OCI-LY7 (cell line): ENCODE measurements around the gene SERTAD4. TPM values are rescaled to one million over a fixed set of nuclear protein-coding genes. Genes with fewer than 3 reads are reported as not detected.
"Not testable (repeated sequence)": the region's sequence is repeated elsewhere in the genome, so short reads cannot be mapped to it uniquely, and the experiment has no call there.

Experiments
- Bru-seq: library from RNA; stranded (reverse); fragments of 400-500 nt; gene quantifications from one replicate; lab custom pipeline; 2021; lab: Mats Ljungman, UMichigan
- BruChase-seq, 2 experiments: library from RNA; stranded (reverse); fragments of 400-500 nt; gene quantifications; one replicate each; lab custom pipeline; 2021; lab: Mats Ljungman, UMichigan
- BruUV-seq: library from RNA; stranded (reverse); fragments of 400-500 nt; replicated peaks from 2 replicates; lab custom pipeline; 2021; lab: Mats Ljungman, UMichigan
- CTCF ChIA-PET: fragments of 300-600 bp; sonication (Branson Sonifier 250); formaldehyde crosslinking; loops from one replicate; lab custom pipeline; 2022; ENCODE audit warnings: antibody characterized with exemption; ENCODE audit not compliant: unreplicated experiment; lab: Charles Lee
- POLR2A ChIA-PET: fragments of 300-600 bp; sonication (Branson Sonifier 250); formaldehyde crosslinking; loops from one replicate; lab custom pipeline; 2022; ENCODE audit warnings: antibody characterized with exemption; lab: Charles Lee
- DNase-seq: peaks from one replicate; pipeline ENCODE4 v3.0.0-alpha.2; 2015; ENCODE audit warnings: low spot score
- H2AFZ ChIP-seq: fragments of 200-600 bp; sonication (generic), shearing (Covaris generic); 2 replicates; pipeline ENCODE4 v1.6.1; 2014; ENCODE audit warnings: mild to moderate bottlenecking, antibody characterized with exemption, low read length, moderate library complexity
- H3K27ac ChIP-seq: fragments of 200-600 bp; sonication (generic); 2 replicates; pipeline ENCODE4 v1.5.1; 2014; ENCODE audit warnings: mixed run types, low read depth, mild to moderate bottlenecking, moderate library complexity, low read length, inconsistent platforms; ENCODE audit not compliant: poor library complexity, severe bottlenecking
- H3K36me3 ChIP-seq: fragments of 200-600 bp; sonication (generic); 2 replicates; pipeline ENCODE4 v1.6.1; 2014; ENCODE audit warnings: mild to moderate bottlenecking, antibody characterized with exemption, low read length, moderate library complexity, mixed read lengths; ENCODE audit not compliant: insufficient read depth
- H3K4me1 ChIP-seq: fragments of 200-600 bp; sonication (generic); 2 replicates; pipeline ENCODE4 v1.5.1; 2014; ENCODE audit warnings: mild to moderate bottlenecking, low read length; ENCODE audit not compliant: insufficient read depth, poor library complexity, severe bottlenecking
- H3K4me2 ChIP-seq: fragments of 200-600 bp; sonication (generic); 2 replicates; pipeline ENCODE4 v1.6.1; 2014; ENCODE audit warnings: mild to moderate bottlenecking, low read length
- H3K4me3 ChIP-seq: fragments of 200-600 bp; sonication (generic); 2 replicates; pipeline ENCODE4 v1.5.1; 2014; ENCODE audit warnings: mild to moderate bottlenecking, low read depth, low read length; ENCODE audit not compliant: poor library complexity, severe bottlenecking
- H3K79me2 ChIP-seq: fragments of 200-600 bp; sonication (generic); 2 replicates; pipeline ENCODE4 v1.6.1; 2016; ENCODE audit warnings: low read depth, mild to moderate bottlenecking, low read length, moderate library complexity, mixed read lengths; ENCODE audit not compliant: insufficient read depth
- H3K9me2 ChIP-seq: fragments of 200-600 bp; sonication (generic); 2 replicates; pipeline ENCODE4 v1.6.1; 2016; ENCODE audit warnings: mild to moderate bottlenecking, low read length, mixed read lengths; ENCODE audit not compliant: insufficient read depth
- H3K9me3 ChIP-seq: fragments of 200-600 bp; sonication (generic); 2 replicates; pipeline ENCODE4 v1.6.1; 2014; ENCODE audit warnings: mild to moderate bottlenecking, mixed run types, low read length, mixed read lengths
- H4K20me1 ChIP-seq: fragments of 200-600 bp; sonication (generic); 2 replicates; pipeline ENCODE4 v1.6.1; 2014; ENCODE audit warnings: mild to moderate bottlenecking, antibody characterized with exemption, low read length, moderate library complexity, mixed read lengths; ENCODE audit not compliant: insufficient read depth
- EZH2phosphoT487 ChIP-seq: fragments of 200-600 bp; sonication (generic); IDR thresholded peaks from 2 replicates; pipeline ENCODE4 v1.6.1; 2018; ENCODE audit warnings: low read depth, borderline replicate concordance, mild to moderate bottlenecking, mixed run types, antibody characterized with exemption, low read length, moderate library complexity, mixed read lengths
- intact Hi-C: fragments of 100-400 bp; cut with micrococcal nuclease; formaldehyde crosslinking; loops from one replicate; pipeline ENCODE4 v1.10.0; 2022; ENCODE audit not compliant: unreplicated experiment
- long read RNA-seq: library from polyadenylated mRNA; stranded (forward); transcript quantifications from one replicate; pipeline ENCODE4 v2.0.0, GENCODE V29; 2022
- total RNA-seq, 2 experiments: library from RNA; depleted of rRNA in 1 of 2; stranded (reverse); fragments of >200 nt in 1 of 2; shearing (Covaris generic) in 1 of 2; gene quantifications; 2 replicates each; pipeline ENCODE4 v1.2.3, GENCODE V29; 2014 to 2022
- TF ChIP-seq, protein P1 (sequence below): fragments of 200-600 bp; sonication (generic); conservative IDR thresholded peaks from 2 replicates; pipeline ENCODE4 v1.5.1; 2014; ENCODE audit warnings: mild to moderate bottlenecking, antibody characterized with exemption, low read length, moderate library complexity, mixed read lengths

The SERTAD4 gene
- total RNA-seq (2014; rRNA removed; shearing (Covaris generic)) (not detected in 2 replicates), total RNA-seq (2022) (not detected in 2 replicates), Bru-seq, nascent RNA (percentile 11 among the genes with signal in this experiment), BruChase-seq, experiment 1, labeled RNA remaining after a 6-hour chase (not detected), BruChase-seq, experiment 2, labeled RNA remaining after a 2-hour chase (percentile 8 among the genes with signal in this experiment)
- long read RNA-seq: 0 reads

DNA sequence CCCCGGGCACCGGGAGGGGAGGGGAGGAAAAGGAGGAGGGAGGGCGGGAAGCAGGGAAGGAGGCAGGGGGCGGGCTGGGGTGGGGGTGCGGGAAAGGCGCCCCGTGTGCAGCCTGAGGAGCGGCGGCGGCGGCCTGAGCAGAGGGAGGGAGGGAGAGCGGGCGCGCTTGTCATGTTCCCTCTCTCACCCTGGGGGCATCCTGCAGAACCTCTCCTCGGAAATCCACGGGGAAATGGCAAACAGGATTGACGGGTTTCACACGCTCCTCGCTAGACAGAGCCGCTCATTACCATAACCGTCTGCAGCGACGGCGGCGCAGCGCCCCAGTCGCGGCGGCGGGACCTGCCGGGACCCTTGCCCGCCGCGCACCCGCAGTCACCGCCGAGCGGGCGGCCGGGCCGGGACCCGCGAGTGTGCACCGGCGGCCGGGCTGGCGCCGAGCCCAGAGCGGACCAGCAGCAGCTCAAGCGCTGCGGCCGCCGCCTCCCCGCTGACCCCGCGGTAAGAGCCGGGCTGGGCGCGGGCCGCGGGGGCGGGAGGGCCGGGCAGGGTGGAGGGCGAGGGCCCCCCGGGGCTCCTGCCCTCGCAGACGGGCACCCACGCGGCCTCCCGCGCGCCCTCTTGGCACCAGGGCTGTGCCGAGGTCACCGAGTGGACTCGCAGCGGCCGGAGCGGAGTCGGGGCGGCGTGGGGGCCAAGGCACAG lies at the start of gene SERTAD4:
Gene SERTAD4 (plus strand): TSS at position 286 of the 705 bp plus-strand sequence. CDS start 5,165 bp downstream, outside the sequence.
- Histone ChIP-seq H3K36me3 (no peaks in the 10 kb centered on the region), H3K79me2 (no peaks in the 10 kb centered on the region), H3K9me2 (no peaks in the 10 kb centered on the region), H3K4me1 (no peaks in the 10 kb centered on the region), H3K4me3 (no peak within 1 kb of the TSS), H3K4me2 (no peak within 1 kb of the TSS), H2AFZ (no peak within 1 kb of the TSS), H3K27ac (no peak within 1 kb of the TSS), H4K20me1 (no peaks in the 10 kb centered on the region), H3K9me3 (no peaks in the 10 kb centered on the region)
- intact Hi-C loops: no loop called here
- CTCF ChIA-PET: no interaction called here
- DNase-seq: no peak
- POLR2A ChIA-PET: no interaction called here
- TF ChIP-seq EZH2phosphoT487: no peak
- TF ChIP-seq, protein P1, sequence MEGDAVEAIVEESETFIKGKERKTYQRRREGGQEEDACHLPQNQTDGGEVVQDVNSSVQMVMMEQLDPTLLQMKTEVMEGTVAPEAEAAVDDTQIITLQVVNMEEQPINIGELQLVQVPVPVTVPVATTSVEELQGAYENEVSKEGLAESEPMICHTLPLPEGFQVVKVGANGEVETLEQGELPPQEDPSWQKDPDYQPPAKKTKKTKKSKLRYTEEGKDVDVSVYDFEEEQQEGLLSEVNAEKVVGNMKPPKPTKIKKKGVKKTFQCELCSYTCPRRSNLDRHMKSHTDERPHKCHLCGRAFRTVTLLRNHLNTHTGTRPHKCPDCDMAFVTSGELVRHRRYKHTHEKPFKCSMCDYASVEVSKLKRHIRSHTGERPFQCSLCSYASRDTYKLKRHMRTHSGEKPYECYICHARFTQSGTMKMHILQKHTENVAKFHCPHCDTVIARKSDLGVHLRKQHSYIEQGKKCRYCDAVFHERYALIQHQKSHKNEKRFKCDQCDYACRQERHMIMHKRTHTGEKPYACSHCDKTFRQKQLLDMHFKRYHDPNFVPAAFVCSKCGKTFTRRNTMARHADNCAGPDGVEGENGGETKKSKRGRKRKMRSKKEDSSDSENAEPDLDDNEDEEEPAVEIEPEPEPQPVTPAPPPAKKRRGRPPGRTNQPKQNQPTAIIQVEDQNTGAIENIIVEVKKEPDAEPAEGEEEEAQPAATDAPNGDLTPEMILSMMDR: no peak
- no TSS peak for BruUV-seq

DNA sequence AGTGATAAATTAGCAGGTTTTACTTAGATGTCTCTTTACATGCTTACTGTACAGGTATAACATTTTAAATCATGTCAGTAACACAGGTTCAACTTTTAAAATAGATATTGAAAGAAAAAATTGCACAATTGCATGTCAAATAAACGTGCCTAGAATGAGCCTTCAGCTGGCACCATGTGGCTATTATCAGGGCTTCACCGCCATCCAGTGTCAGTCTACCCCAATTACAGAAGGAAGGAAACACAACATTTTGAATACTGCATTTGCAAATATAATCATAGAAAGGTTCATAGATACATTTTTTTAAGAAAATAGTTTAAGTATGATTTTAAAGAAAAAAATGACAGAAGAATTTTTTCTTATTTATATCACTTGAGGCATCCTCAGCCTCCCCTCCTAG lies 47.5 kb upstream of the SERTAD4 start:
- ChIA-PET CTCF (no interaction called here), POLR2A (interaction anchor here (0.6 kb wide), 4 partner anchors 26 to 912 kb away, joined by 3 to 5 read pairs (median 4); no protein-coding TSS in a partner anchor)
- no peak for TF ChIP-seq EZH2phosphoT487
- TF ChIP-seq, protein P1: no peak
- Histone ChIP-seq H3K9me3 (no peaks in the 10 kb centered on the region), H3K36me3 (no peaks in the 10 kb centered on the region), H3K4me2 (no peak overlapping the region), H3K4me3 (no peak overlapping the region), H3K79me2 (no peaks in the 10 kb centered on the region), H3K27ac (no peak overlapping the region), H3K9me2 (no peaks in the 10 kb centered on the region), H4K20me1 (no peaks in the 10 kb centered on the region), H2AFZ (no peak overlapping the region), H3K4me1 (no peaks in the 10 kb centered on the region)
- no TSS peak for BruUV-seq
- no peak for DNase-seq
- intact Hi-C loops: no loop called here

DNA sequence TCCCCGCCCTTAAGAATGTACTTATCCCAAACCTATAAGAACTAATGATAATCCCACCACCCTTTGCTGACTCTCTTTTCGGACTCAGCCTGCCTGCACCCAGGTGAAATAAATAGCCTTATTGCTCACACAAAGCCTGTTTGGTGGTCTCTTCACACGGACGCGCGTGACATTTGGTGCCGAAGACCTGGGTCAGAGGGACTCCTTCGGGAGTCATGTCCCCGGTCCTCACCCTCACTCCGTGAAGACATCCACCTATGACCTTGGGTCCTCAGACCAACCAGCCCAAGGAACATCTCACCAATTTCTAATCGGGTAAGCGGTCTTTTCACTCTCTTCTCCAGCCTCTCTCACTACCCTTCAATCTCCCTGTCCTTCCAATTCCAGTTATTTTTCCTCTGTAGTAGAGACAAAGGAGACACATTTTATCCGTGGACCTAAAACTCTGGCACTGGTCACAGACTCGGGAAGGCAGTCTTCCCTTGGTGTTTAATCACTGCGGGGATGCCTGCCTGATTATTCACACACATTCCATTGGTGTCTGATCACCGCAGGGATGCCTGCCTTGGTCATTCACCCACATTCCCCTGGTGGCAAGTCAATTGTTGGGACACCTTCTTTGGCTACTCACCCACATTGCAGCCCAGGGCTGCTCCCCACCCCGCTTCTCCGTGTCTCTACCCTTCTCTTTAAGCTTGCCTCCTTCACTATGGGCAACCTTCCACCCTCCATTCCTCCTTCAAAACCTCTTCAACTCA lies 44.6 kb upstream of the SERTAD4 start:
- POLR2A ChIA-PET, intact Hi-C loops, H3K4me2 ChIP-seq: not testable (repeated sequence)

More for the DNA sequence above, 44.6 kb upstream of the SERTAD4 start:
- BruUV-seq, H3K9me3 ChIP-seq, CTCF ChIA-PET, H2AFZ ChIP-seq, H3K36me3 ChIP-seq, H3K27ac ChIP-seq, H3K4me3 ChIP-seq, H3K9me2 ChIP-seq, H3K4me1 ChIP-seq, DNase-seq, H3K79me2 ChIP-seq, H4K20me1 ChIP-seq: not testable (repeated sequence)
